Right renal cortex interstitium (tissue), 3 donors: ENCODE data around the gene ETV4. TPM values are rescaled to one million over a fixed set of nuclear protein-coding genes. Genes with fewer than 3 reads are reported as not detected.

Experiments used
- DNase-seq, 3 donors: peaks; one replicate each; pipeline ENCODE4 v3.0.0-alpha.2; 2013; ENCODE audit warnings: low read depth in 3 of 3, low spot score in 2 of 3
- polyA plus RNA-seq, 3 donors: library from polyadenylated mRNA; unstranded; fragments of 120-200 nt; gene quantifications; one replicate each; pipeline ENCODE4 v1.2.1, GENCODE V29; 2013; ENCODE audit not compliant: insufficient read length in 3 of 3

The ETV4 gene
- 10 to 100 TPM; 30.7 to 32.2 (median 31.8) TPM for polyA plus RNA-seq

DNA sequence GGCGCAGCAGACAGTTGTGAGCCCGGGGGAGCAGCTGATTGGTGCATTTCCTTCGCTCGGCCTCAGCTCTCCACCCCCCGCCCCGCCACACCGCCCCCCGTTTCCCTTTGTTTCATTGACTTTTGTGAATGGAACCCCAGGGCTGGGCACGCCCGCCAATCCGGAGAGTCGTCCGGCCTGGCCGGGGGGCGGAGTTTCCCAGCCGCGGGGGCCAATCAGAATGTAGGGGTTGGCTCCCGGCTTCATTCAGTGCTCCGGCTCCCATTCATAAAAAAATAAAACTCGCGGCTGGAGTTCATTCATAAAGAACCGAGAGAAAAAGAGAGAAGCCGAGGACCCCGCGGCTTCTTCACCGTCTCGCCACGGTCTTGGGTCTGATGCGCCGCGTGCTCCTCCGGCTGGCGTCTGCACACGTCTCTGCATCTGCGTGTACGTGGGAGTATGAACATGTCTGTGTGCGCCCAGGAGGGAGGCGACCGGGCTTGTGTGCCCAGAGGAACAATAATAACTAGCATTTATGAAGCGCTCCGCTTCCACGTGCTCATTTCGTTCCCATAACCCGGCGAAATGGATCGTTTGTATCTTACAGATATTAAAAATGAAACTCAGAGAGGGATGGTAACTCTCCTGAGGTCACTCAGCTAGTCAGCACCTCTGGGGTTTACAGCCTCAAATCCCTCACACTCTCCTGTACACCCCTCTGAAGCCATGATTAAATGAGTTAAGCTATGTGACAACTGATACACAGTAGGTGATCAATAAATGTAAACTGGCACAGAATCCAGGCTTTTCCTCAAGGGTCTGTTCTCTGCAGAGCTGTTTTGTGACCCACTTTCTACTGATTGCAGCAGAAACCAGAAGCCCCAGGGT, at the start of gene ETV4:
TSS of gene ETV4 (minus strand) at position 22 of the 870 bp plus-strand sequence. CDS start 723 bp downstream, outside the sequence.
- peak; percentile 62 to 87 (median 72) for DNase-seq

DNA sequence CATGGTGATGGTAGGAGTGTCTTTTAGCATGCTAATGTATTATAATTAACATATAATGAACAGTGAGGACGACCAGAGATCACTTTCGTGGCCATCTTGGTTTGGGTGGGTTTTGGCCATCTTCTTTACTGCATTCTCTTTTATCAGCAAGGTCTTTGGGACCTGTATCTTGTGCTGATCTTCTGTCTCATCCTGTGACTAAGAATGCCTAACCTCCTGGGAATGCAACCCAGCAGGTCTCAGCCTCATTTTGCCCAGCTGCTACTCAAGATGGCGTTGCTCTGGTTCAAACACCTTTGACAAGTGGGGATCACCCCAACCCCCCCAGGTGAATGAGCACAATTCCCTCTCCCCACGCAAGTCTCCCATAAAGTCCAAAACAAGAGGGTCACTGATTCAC, 49.3 kb upstream of the ETV4 start:
- DNase-seq = no peak

DNA sequence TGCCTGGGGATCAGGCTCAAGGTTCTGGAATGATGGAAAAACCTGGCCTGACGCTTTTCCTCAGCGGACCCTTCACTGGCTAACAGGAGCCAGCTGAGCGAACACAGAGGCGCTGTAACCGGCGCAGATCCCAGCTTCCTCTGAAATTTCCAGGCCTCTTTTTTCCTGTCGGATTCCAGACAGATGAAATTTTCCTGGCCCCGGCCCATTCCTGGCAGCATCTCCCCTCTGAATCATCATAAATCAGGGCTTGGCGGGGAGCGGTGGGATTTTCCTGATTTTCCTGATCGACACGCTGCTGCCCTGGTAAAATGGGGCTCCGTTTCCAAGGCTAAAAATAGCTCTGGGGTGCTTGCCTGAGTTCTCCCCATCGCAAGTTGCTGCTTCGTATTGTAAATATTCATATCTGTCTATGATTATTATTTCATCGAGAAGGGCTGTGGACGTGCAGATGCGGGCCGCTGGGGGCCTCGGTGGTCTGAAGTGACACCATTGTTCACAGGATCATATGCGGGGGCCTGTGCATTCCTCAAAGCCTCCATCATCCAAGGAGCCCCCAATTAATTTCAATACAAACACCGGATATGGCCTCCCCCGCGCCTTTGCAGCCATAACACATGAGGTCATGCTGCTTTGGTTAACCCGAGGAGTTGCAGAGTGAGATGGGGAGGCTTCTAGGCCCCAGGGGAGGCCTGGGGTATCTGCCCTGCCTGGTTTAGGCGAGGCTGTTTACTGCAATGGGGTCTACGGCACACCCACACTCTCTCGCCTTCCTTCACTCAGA, 45.8 kb upstream of the ETV4 start:
- peak; percentile 25 to 54 (median 45) for DNase-seq

DNA sequence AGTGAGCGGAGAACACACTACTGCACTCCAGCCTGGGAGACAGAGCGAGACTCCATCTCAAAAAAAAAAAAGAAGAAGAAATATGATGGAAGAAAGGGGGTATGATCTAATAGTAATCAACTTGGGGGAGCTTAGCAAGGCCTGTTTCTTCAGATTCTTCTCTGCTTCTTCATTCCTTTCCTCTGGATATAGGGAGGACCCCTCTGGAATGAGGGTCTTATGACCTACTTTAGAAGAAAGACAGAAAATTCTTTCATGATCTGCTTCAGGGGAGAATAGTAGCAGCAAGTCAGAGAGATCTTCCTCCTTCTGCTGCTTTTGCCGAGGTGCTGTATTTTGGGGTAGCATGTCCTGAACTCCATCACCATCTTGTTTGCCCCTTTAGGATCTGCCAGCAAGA, 44.9 kb upstream of the ETV4 start:
- DNase-seq = no peak

DNA sequence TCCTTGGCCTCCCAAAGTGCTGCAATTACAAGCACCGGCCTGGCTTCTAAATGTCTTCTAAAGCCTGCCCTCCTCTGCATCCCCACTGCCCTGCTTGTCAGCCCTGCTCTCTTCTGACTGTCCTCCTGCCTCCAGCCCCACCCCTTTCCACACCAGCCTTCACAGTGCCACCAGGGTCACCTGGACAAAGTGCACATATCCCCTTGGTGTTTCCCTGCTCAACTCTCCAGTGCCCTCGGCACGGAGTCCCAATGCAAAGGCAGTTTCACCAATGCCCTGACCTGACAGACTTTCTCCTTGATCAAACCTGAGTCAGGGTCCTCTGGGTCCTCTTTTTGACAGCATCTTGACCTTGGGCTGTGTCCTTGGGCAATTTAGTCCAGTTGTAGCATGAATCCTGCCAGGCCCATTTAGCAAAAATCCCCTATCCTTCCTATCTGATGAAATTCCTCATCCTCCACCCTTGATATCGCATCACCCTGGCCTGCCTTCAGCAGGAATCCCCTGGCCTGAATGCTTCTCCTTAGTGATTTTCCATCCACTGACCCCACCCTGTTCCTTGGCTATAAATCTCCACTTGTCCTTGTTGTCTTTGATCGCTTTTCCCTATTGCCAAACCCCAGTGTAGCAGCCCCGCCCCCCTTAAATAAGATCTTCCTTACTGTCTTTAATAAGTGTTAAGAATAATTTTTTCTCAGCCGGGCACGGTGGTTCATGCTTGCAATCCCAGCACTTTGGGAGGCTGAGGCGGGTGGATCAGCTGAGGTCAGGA, 42.7 kb upstream of the ETV4 start:
- DNase-seq = no peak

DNA sequence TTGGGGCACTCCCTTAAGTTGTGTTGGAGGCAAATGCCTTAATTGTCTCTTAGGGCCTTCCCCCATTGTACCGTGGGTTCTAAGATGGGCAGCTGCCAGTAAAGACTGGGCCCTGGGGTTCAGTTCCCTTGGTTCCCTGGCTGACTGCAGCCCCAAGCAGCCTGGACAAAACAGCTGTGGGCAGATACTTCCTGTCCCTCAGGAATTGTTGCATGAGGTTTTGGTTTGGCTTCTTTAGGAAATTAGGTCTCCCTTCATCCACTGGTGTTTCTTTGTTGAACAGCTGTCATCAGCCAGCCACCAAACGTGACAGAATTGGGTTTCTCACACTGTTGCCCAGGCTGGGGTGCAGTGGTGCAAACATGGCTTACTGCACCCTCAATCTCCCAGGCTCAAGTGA, 42.0 kb upstream of the ETV4 start:
- DNase-seq = no peak

DNA sequence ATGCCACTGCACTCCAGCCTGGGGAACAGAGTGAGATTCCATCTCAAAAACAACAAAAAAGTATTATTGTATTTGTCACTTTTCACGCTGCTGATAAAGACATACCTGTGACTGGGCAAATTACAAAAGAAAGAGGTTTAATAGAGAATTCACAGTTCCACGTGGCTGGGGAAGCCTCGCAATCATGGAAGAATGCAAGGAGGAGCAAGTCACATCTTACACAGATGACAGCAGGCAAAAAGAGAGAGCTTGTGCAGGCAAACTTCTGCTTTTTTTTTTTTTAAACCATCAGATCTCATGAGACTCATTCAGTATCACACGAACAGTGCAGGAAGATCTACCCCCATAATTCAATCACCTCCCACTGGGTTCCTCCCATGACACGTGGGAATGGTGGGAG, 41.5 kb upstream of the ETV4 start:
- no peak for DNase-seq

DNA sequence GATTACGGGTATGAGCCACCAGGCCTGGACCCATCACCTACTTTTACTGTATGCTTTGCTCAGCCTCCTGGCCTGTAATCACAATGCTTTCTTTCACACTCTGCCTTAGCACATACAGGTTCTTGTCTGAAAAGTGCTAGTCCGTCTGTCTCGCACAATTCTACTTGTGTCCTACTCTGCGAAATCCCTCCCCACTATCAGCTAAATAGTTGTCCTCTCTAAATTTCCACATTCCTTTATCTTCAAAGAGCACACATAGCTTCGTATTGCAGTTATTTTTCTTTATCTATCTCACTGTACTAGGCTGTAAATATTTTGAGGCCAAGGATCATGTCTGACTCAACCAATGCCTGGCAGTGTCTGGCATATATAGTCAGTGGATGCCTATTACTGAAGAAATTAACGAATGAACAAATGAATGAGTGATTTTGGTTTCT, 38.5 kb upstream of the ETV4 start:
- DNase-seq = no peak

DNA sequence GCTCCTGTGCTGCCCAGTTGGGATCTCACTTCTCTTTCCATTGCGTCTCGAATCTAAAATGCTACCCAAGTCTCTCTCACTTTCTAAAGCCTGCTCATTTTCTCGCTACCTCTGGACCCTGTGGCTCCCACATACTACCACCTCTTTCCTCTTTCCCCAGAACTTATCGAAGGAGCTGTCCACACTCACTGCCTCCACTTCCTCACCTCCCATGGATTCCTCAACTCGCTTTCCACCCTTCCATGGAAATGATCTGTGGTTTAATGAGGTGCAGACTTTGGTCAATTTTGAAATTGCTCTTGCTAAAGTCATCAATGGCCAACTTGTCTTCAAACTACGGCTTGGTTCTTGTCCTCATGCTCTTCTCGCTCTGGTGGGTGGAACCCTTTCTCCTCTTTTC, 37.2 kb upstream of the ETV4 start:
- DNase-seq = no peak

DNA sequence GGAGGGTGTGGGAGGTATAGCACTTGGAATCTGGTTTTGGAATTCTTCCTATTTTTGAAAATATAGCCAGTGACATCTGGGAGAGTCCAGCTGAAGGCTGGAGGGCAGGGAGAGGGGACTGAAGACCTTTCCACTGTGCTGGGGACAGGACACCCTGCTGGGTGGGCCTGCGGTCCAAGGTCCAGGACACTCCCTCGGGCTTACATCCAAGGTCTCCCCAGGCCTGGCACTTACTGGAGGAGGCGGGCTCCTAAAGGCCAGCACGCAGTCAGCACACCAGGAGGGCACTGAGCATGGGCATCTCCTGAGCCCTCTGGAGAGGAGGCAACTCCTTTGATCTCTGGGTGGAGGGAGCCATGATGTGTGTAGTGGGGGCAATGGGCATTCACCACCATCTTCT, 35.5 kb upstream of the ETV4 start:
- DNase-seq = no peak

DNA sequence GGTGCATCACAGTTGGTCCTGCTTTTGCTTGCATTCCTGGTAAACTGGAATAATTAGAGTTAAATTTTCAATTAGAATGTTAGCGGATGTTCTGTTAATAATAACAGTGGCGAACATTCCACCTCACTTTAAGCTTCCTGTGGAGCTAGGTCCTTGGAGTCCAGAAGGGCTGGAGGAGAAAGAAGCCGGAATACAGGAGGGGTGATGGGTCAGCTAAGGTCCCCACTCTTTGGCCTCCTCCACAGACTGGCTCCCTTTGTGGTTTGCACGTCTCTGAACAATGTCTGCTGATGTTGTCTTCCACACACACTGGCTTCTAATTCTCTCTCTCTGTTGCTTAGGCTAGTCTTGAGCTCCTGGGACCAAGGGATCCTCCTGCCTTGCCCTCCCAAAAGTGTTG, 35.0 kb upstream of the ETV4 start:
- DNase-seq = no peak

DNA sequence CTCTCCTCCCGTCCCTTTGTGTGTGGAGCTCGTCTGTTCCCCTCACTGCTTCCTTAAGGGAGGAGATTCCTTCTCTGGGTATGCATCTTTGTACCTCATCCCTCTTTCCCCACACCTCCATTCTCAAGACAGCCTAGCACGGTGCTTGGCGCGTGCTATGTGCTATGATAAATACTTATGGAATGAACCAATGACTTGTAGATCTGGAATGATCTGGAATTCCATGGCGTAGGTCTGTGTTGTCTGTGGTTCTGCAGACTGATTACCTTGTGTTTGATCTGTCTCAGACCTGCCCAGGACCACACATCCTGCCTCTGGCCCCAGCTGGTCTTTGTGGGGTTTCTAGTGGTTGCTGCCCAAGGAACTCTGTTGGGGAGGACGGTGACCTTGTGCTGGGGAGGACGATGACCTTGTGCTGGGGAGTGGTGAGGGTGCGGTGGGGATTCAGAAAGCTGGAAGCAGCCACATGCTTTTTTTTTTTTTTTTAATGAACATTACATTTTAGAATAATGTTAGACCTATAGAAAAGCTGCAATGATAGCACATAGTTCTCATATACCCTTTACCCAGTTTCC, 33.5 kb upstream of the ETV4 start:
- DNase-seq = no peak

DNA sequence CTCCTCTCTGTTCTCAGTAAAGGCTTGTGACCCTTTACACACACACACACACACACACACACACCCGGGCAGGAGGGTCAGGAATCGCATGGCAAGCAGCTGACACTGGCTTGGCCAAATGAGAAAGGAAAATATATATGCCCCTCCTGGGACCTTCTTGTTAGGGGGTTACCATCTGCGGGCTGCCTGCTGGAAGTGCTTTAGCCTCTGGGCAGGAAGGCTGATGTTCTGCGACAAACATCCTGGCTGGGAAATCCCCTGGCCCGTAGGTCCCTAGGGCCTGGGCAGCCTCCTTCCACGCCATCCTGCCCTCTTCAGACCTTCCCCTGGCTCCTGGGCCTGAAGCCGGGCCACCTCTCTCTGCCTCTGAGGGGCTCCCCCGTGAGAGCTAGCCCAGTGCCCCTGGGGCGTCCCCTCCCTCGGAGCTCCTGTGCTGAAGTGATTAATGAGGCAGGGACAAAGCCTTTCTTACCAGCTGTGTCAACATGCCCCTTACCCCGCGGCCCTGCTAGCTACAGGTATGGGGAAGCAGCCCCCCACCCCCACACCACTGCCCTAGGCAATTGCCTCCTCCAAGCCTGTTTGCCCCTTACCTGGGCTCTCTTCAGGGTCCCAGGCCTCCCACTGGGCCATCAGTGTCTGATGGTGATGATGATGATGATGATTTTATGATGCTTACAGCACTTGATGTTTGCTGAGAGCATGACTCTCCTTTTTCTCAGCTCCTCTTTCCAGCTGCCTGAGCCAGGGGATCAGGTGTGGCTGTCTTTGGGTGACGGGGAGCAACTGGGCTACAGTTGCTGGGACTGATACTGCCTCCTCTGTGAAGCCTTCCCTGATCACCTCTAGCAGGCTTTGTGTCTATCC, 32.8 kb upstream of the ETV4 start:
- DNase-seq = no peak

DNA sequence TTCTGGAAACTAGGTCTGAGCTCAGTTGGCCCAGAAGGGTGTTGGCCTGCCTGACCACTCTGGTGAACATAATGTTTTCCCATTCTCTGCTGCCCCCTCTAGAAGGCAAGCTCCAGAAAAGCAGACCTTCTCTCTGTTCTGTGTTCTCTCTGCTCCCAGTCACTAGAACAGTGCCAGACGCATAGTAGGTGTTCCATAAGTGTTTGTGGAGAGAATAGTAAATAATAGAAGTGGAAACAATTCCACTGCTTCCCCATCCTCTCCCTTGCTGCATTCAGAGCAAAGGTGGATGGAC, 32.2 kb upstream of the ETV4 start:
- no peak for DNase-seq

DNA sequence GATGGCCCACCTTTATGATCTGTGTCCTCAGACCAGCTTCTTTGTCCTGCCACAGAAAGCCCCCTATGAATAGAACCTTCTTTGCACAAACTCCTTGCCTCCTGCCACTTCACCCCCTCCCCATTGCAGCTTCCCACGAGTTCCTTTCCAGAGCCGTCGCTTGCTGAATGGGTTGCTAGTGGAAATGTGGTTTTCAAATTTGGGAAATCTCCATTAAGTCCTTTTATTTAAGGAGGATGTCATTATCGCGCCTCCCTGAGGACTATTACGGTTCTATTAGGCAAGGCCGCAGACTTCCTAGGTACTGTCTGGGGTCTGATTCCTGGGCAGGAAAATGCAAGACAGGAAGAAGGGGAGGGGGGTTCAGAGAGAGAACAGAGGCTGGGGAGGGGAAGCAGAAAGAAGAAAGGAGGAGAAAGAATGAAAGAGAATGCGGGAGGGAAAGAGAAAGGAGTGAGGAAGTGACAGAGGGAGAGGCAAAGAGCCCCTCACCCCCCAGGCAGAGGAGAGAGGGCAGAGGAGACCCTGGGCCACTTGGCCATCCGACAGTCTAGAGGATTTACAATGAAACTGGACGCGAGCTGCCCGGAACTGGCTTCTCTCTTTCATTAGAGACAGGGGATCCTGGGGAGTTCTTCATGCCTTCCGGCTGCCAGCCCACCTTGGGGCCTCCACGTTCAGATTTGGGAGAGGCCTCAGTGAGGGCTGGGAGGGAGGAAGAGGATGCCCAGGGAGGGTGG, 31.7 kb upstream of the ETV4 start:
- no peak for DNase-seq

DNA sequence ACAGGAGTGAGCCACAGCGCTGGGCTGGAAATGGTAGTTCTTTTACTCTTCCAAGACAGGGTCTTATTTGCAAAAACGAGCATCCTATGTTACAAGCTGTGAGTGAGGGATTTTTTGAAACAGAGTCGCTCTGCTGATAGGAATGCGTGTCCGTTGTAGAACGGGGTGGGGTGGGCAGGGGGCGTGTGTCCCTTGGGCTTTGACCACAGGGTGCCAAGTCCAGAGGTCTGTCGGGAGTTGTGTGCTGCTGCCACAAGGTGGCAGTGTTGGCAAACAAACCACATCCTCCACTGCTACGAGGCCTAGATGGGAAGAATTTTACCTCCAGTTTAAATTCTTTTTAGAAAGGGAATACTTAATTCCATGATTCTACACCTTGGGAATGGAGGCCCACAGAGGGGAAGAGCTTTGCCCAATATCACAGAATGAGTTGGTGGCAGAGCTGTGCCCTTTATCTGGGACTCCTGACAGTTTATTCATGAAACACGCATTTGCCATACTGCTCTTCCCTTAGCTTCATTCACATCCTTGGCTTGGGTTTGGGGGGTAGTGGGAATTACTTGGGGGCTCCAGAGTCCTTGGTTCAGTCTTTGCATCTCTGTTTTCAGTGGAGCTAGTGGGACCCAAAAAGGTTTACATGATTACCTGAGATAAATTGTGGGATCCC, 30.6 kb upstream of the ETV4 start:
- peak in 2 of 3 donors; percentile 71 to 78 for DNase-seq

DNA sequence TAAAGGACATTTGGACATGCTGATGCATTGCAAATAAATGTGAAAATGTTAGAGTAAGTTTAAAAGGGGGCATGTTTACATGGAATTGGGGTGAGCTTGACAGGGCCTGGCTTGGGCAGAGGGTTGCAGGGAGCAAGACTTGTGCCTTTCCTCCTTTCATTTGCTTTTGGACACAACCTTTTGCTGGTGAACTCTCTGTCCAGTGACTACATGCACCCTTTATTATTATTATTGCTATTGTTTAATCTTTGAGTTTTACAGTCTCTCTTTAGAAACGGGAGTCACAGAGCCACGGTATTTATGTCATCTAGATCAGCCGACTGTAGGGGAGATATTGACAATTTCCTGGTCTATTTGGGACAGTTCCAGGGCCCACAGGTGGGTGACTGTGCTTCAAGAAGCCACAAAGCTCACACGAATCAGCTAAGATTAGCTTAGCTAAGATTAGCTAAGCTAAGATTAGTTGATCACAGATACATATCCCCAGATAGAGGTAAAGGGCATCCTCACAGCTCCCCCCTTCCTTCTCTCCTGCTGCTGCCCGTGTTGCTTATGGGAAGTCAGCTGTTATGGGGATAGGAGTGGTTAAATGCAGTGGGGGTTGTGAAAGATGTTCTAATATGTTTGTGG, 28.9 kb upstream of the ETV4 start:
- no peak for DNase-seq

DNA sequence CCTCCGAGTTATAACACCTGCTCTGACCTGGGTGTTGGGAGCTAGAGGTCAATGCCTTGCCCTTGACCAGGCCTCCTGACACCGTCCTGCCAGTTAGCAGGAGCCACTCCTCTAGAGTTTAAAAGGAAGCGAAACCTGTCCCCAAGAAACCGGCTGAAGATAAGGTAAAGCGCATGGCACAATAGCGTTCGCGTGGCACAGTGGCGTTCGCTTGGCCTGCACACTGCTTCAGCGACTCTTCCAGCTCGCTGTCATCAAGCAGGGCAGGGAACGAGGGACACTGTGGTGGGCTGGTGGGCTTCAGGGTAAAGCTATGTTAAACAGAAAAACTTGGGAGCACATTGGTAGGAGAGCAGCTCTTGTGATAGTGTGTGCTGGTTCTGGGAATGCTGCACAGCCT, 28.2 kb upstream of the ETV4 start:
- no peak for DNase-seq
